HG03439 (cell line): ENCODE results near the gene HOXB8.

Experiments
- ATAC-seq: cut with Tn5 transposase; IDR thresholded peaks from one replicate; pipeline ENCODE4 v1.9.1; 2021; ENCODE audit warnings: mild to moderate bottlenecking, moderate library complexity; ENCODE audit not compliant: unreplicated experiment

Gene HOXB8

DNA sequence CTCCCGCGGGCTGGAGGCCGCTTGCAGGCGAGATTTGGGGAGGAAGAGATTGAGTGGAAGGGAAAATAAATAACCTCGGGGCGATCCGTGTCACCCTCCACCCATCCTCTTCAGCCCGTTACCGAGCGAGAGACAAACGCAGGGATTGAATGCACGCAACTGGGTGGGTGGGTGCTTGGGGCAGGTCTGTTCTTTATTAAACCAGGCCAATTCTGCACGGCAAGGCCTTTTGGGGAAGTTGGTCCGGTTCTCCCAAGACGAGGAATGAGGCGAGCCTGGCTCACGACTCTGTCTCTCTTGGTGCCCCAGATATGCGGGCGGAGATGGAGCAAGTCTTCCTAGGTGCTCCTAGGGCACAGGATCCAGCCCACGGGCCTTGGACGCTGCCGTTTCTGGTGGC, 3.9 kb downstream of the HOXB8 start:
- no peak for ATAC-seq

- no peak for ATAC-seq
Observed at GRCh38 chr17:48610282-48611211, 4.5 kb downstream of the HOXB8 start, which contains the start of gene HOXB7. HOXB7 (minus strand) TSS chr17:48611017; CDS start chr17:48610918, 99 bp downstream.

DNA sequence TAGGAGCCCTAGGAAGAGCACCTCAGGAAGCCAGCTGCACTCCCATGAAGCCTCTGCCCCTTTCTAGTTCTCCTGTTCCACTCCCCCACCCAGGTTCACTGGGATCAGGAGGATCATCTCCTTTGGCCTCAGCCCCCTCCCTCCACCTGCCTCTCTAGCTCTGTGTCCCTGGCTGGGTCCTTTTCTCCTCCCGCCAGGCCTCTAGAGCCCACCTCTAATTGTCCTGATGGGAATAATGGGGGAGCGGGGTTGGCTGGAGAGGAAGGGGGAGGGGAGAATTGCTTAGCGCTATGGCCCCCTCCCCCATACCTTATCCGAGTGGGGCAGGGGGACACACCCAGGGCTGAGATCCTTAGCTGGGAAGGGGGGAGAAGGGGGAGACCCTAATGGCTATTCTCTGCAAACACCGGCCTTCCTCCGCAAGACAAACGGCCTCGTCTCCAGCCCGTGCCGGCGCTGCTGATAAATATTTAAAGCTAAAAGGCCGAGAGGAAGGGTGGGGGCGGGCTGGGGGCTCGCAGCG, 5.3 kb downstream of the HOXB8 start:
- no peak for ATAC-seq

DNA sequence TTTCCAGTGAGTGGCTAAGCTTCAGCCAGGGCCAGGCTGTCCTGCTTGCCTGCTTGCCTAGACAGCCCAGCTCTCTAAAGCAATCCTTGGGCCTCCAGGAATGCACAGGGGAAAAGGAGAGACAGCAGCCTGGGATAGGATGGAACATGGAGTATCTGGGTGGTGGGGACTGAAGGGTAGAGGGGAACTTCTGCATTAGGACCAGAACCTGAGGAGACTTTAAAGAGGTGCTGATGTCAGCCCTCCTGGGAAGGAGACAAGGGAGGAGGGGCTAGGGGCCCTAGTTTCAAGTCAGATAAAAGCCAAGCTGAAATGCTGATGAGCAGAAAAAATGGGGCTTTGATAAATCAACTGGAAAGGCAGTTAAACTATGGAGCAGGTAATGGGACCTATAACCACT, 6.1 kb downstream of the HOXB8 start:
- ATAC-seq: no peak

GRCh38 chr17:48608494-48608834, 6.6 kb downstream of the HOXB8 start:
- no peak for ATAC-seq

GRCh38 chr17:48606892-48607614, 8.0 kb downstream of the HOXB8 start:
- ATAC-seq: no peak

DNA sequence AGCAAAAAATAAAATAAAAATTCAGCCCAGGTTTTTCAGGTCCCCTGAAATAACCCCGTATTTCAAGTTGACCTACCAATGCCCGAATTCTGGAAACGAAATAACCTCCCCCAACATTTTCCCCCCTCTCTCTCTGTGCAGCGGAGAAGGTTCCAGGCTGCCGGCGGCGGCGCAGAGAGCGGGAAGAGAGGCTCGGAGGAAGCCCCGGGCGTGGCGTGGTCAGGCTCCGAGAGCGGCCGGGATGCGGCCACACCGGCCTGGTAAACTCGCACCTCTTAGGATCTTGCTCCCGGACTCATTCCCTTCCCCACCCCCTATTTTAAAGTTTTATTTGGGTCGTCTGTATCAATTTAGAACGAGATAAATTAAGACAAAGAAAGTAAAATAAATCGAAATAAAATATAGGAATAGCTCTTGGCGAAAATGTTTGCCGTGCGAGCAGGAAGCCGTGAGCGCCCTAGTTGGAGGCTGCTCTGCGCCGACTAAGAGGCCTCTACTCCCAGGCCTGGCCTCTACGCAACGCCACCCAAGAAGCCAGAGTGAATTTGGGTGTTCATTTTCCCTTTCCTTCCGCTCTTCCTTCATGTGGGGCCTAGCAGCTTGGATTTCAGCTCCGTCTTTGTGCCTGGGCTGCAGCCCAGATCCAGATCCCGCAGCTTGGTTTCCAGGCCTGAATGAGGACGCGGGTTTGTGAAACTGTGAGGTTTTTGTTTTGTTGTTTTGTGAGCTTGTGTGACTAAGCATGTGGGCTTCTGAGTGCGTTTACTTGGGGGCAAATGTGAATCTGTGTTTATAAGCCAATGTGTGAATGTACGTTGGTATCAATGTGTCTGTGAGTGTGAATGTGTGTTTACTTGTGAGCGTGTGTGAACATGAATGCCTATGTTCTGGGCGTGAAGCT, 8.9 kb downstream of the HOXB8 start:
- ATAC-seq: no peak

GRCh38 chr17:48605409-48605919, 9.6 kb downstream of the HOXB8 start:
- no peak for ATAC-seq

DNA sequence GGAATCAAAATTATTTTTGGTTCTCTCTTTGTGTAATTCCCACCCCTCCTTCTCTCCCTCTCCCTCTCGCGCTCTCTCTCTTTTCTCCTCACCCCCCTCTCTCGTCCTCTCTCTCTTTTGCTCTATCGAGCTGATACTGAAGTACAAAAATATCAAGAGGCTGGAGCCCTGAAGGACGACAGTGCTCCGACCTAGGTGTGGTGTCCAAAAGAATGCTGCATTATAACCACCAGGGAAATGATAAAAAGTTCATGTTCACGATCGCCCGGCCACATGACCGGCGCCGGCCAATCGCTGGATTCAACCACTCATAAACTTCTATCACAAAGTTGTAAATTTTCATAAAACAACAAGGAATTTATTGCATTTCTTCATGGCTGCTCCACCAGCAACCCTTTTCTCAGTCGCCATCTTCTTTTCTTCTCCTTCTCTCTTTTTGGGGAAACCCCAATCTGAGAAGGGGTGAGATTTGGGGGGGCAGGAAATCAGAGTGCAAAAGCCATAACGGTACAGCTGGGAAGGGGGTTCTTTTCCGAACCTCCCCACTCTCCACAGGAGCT, 10.2 kb downstream of the HOXB8 start, which contains the start of gene HOXB6:
Gene HOXB6, minus strand, starts transcription at position 217 of the 560 bp plus-strand sequence. CDS start 6,836 bp downstream, outside the sequence.
- ATAC-seq: no peak

- no peak for ATAC-seq
Observed at GRCh38 chr17:48603959-48604769, 10.9 kb downstream of the HOXB8 start.

- no peak for ATAC-seq
Observed at GRCh38 chr17:48601539-48602425, 13.3 kb downstream of the HOXB8 start.

DNA sequence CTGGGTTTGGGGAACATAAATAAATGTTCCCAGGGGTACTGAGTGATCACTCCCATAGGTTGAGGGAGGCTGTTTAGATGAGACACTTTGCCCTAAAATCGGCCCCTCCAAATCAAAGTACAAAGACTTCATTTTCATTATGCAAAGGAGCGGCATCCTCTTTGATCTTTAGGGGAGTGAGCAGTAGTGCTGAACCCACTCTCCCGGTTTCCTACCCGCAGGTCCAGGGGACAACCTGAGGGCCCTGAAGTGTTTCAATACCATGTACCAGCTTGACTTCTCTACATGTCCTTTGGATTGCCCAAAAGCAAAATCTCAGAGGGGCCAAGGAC, 13.9 kb downstream of the HOXB8 start:
- no peak for ATAC-seq

GRCh38 chr17:48600244-48601098, 14.6 kb downstream of the HOXB8 start:
- ATAC-seq: no peak

DNA sequence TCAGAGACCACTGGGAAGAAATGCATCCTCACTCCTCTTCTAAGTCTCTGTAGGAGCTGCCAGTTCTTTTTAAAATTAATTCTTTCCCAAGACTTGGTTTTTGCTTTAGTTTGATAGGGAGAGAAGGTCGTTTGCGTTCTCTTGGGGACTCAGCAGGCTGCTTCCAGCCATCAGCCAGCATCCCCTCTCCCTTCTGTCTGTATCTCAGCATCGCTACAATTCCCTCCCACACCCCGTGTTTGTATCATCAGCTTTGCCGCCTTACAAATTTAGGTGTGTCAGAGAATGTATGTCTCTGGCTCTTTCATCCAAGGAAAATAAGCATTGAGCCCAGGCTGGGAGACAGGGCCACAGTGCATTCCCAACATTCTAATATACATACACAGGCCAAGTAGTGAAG, 15.7 kb downstream of the HOXB8 start:
- ATAC-seq: no peak

DNA sequence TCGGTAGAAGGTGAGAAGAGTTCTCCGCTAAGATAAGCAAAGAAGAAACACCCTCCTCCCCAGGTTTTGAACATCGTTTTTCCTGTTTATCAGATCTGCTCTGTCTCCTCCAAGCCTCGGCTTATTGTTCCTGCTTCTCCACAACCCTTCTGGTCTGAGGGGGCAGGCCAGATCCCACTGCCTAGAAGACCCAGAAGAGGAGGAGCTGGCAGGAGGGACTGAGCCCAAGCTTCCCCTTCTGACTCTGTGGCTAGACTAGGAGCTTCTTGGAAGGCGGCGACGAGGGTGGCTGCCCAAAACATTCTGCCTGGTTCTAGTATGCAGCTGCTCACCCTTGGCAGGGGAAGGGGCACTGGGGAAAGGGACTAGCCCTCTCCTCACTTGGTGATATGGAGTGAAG, 16.4 kb downstream of the HOXB8 start:
- no peak for ATAC-seq

GRCh38 chr17:48597778-48598631, 17.1 kb downstream of the HOXB8 start:
- no peak for ATAC-seq

DNA sequence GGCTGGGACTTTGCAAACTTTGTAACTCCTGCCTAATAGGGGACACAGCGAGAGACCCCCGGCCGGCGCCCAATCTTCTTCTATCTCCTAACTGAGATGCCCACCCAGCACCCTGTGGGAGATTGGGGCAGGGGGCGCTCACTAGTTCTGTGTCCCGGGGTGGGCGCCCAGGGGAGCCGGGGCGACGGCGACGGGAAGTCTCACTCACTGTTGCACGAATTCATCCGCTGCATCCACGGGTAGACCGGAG, 17.6 kb downstream of the HOXB8 start:
- ATAC-seq: no peak
